Measurements from ENCODE around the gene METRNL.
"Not testable (repeated sequence)": the region's sequence is repeated elsewhere in the genome, so short reads cannot be mapped to it uniquely, and the experiment has no call there.

METRNL gene

DNA sequence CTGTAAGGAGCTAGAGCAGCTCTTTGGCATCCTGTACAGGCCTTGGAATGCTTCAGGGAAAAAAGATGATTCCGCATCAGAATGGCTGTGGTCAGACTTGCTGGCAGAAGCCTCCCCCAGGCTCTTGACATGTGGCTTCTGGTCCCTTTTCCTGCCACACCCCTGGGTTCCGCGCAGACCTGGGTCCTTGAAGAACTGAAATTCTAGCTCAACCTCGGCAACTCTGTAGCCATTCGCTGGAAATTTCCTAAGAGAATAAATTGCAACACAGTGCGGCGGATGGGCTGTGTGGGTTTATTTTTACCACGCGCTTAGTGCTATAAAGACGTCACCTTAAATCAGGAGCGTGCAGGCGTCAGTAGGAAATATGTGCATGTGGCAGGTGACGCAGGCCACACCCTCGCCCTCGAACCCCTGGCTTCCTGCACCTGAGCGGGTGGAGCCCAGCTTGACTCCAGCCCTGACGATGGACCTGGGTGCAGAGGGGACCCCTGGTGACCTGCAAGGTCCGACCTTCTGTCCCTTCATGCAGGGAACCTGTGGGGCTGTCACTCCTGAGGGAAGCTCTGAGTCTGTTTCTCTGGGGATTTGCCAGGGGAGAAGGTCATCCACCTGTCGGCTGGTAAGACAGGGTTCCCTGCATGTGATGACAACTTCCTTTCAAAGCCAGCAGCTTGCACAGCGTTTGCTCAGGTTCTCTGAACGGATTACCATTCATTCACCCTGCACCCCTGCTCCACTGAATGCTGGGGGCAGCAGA, 46.3 kb downstream of the METRNL start:
- peak; percentile 43 to 72 for DNase-seq

DNA sequence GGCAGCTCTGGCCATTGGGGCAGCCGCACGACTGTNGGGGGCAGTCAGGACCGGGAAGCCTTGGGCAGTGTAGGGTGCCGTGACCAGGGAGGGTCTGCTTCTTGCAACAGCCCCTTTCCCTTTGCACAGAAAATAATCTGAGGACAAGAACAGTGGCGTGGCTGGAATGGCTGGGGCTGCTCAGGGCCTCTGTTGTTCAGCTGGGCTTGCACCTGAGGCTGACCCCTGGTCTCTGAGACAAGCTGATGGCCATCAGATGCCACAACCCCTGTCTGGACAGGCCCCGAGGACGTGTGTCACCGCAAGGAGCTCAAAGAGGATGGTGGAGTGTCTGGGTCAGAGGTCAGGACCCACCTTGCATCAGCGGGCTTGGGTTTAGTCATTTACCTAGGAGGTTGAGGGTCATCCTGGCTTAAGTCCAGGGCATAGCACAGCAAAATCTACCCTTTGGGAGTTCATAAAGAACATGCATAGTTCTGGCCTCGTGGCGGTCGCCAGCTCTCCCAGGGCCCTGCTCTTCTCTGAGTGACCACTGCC, 46.9 kb downstream of the METRNL start:
- no peak for DNase-seq

DNA sequence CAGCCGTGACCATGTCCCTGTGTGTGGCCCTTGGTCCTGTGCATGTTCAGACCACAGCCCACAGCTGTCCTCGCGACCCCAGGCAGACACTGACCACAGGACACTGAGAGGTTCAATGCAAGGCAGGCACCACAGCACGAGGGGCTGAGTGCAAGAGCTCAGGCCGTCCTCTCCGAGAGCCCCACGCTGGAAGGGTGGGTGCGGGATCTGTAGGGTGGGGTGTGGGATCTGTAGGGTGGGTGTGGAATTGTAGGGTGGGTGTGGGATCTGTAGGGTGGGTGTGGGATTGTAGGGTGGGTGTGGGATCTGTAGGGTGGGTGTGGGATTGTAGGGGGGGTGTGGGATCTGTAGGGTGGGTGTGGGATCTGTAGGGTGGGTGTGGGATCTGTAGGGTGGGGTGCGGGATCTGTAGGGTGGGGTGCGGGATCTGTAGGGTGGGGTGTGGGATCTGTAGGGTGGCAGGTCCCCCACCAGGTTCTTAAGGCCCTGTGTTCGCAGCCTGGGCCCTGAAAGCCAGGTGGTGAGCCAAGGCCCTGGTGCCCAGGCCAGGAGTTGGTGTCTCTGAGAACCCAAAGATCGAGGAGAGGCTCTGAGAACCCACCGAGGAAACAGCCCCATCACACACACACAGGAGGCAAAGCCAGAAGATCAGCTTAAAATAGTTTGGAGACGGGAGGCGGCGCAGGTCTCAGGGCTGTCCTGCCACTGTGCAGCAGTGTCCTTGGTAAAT, 48.2 kb downstream of the METRNL start:
- no peak for DNase-seq

DNA sequence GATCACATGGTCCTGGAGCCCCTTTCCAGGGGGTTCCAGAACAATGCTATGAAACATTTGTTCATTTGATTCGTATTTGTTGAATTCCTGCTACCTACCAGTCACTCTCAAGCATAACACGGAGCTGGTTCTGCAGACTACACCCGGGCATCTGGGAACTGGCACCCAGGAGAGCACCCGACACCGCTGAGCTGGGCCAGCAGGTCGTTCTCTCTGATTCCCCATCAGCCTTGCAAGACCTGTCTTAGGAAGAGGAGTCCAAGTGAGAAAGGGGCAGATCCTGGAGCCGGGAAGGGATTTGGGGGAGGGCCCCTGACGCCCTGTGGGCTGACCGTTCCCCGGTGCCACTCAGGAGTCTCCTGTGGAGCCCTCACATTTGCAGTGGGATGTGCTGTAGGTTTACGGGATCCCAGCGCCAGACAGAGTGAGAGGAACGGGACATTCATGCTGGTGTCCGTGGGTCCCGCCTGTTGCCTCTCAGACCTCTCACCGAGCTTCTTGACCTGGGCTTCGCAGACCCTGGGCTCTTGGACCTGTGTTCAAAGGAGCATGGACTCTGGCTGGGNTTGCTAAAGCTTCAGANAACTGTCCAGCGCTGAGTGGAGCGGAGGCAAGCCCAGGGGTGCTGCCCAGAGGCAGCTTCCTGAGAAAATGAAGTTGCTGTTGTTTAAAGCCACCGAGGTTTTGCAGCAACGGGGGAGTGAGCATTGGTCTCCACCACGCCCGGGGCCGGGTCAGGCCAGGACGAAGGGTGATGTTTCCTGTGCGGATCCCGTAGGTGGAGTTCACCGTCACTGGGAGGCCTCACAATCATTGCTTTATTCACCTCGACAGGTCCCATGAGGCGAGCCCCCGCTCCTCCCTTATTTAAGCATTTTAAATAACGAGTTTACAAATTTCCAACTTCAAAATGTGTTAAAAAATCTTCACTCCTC, 49.2 kb downstream of the METRNL start:
- no peak for DNase-seq

DNA sequence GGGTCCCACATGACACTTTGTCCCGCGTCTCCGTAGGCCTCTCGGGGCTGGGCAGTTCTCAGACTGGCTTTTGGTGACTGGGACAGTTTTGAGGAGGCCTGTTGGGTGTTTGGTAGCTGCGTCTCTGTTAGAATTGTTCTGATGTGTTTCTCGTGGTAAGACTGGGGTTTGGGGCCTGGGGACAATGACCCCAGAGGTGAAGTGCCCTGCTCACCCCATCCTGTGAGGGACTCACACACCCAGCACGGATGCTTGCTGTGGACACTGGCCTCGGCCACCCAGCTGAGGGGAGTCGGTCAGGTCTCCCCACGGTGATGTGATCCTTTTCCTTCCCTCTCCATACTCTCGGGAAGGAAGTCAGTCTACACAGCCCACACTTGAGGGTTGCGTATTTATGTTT, 50.3 kb downstream of the METRNL start:
- DNase-seq = no peak

DNA sequence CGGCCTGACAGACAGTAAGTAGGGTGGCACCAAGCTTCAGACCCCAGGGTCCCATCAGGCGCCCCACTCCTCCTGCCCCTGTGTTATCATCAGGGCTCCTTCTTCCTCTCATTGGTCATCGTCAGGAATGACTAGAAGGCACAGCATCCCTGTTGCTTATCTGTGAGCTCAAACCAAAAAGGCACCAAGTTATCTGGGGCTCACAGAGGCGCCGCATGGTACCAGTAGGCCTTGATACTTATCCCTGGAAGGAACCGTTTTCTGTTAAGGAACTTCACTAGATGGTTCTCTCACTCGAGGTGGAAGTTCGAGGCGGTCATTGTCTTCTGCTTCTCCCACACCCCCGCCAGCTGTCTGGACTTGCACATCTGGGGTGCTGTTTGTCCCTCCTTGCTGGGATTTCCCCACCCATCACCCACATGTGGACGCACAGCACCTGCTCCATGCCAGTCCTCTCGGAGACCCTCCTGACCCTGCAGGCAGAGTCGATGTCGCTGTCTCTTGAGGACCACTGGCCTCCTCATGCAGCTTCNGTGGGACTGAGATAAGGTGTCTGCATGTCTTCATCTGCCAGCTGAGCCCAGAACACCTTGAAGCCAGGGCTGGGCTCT, 52.1 kb downstream of the METRNL start:
- DNase-seq = no peak

DNA sequence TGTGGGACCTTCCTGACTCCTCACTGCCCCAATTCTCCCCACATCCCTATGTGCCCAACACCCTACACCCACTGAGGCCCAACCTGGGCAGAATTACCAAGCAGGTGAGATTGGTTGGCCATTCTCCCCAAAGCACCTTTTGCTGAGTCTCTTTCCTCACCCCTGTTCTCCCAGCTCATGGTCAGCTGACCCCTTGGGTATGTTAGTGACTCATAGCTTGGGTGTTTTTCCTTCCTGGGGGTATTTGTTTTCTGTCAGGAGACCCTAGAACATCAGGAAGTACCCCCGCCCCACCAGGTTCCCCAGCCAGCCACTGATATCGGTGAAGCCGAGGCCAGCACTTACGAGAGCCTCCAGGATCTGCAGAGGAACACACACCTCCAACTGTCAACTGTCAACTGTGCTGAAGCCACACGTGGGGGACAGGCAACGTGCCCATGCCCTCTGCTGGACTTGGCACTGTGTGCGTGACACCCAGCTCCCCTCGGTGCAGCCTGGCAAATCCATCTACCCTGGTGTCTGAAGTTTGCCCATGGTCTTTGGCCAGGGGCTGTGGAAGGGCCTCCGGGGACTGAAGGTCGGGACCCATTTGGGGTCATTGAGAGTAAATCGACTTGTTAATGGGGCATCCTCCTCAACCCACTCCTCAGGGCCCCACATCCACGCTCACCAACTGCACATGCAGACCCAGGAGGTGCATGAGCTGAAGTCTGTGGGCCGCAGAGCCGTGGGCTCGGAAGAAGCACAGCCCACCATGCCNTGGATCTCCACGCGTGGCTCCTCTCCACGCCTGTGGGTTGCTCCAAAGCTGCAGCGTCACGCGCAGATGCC, 53.1 kb downstream of the METRNL start:
- DNase-seq = no peak

DNA sequence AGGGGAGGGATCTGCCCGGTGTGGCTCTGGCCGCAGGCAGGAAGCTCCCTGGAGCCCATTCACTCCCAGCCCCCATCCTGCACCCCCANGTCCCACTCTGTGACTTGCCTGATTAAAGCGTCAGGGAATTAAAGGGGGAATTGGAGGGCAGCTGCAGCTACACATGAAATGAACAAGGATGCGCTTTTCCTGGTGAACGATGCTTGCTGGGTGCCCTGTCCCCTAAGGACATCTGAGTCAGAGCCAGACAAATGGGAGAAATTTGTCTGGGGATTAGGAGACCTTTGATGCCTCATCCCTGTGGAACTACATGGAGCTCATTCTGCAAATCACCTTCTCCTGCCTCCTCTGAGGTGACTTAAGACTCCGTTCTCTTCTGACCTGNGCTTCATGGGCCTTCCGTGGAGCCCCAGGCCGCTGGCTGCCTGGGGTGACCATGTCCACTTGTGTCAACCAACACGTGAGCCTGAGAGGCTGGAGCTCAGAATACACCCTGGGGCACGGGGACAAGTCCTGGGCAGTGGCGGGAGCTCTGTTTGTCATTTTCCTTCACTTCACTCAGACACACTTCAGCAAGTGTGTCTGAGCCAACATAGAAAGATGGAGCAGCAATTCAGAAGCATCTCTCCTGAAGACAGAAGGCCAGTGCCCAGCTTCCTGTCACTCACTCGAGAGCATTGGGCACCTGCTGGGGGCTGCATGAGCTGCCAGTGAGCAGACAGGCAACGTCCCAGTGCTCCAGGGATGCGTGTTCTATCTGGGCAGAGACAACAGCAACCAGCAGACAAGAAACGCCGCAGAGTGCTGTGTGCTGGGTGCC, 54.1 kb downstream of the METRNL start:
- no peak for DNase-seq

DNA sequence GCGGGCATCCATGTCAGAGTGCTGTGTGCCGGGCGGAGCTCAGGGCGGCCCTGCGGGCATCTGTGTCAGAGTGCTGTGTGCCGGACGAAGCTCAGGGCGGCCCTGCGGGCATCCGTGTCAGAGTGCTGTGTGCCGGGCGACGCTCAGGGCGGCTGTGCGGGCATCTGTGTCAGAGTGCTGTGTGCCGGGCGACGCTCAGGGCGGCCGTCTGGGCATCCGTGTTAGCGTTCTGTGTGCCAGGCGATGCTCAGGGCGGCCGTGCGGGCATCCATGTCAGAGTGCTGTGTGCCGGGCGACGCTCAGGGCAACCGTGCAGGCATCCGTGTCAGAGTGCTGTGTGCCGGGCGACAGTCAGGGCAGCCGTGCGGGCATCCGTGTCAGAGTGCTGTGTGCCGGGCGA, 55.0 kb downstream of the METRNL start:
- not testable (repeated sequence) for DNase-seq

DNA sequence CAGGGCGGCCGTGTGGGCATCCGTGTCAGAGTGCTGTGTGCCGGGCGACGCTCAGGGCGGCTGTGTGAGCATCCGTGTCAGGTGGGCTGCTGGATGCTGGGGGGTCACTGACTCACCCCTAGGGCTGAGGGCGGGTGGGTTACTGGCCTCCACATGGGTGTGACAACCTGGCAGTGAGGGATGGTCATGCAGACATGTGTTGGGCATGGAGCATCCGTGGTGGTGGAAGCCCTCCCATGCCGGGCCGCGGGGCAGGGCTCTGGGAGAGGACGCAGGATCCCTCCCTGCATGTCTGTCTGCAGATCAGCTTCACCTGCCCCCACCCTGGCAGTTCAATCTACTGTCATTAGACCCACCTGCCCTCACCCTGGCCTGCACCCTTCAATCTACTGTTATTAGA, 56.3 kb downstream of the METRNL start:
- DNase-seq = no peak

DNA sequence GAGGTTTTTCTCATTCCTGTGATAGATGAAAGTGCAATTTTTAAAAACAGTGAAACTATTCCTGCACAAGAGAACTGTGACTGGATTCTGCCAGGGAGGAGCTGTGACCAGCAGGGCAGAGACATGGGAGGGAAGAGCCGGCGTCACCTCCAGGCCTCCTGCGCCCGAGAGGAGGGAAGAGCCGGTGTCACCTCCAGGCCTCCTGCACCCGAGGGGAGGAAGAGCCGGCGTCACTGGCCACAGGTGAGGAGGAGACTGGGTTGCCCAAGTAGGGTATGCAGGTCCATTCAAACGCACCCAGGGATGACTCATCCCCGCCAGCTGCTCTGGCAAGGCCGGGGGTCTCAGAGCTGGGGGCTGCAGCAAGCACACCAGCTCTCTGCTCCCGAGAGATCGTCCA, 56.7 kb downstream of the METRNL start:
- DNase-seq = no peak

DNA sequence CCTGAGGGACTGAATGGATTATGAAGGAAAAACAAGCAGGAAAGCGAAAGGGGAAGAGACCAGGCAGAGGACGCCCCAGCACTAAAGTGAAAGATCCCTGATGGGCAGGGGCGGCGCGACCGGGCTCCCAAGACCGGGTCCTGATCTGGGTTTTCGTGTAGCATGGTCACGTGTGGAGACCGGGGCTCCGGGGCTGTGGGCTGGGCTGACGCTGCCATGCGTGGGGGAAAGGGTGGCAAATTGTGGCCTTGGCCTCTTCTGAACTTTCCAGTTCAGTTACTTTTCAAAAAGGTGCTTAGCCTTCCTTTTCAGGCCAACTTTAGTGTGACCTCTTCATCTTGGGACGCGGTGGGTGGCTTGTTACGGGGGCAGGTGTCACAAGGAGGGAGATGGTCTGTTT, 57.5 kb downstream of the METRNL start:
- DNase-seq = no peak

DNA sequence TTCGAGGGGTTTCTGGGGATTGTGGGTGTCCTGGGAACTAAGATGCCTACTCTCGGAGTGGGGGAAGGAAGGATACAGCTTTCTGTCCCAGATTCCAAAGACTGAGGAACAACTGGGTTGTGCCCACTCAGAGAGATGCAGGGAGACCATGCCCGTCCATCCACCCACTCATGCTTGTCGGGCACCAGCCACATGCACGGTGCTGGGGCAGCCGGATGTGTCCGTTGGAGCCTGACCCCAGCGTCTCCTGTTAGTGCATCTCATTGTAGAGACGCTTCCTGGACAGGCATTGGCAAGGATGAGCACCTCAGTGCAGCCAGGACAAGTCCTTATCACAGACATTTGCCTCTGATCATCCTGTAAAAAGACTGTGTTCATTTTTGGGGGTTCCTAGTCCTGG, 58.1 kb downstream of the METRNL start:
- no peak for DNase-seq

DNA sequence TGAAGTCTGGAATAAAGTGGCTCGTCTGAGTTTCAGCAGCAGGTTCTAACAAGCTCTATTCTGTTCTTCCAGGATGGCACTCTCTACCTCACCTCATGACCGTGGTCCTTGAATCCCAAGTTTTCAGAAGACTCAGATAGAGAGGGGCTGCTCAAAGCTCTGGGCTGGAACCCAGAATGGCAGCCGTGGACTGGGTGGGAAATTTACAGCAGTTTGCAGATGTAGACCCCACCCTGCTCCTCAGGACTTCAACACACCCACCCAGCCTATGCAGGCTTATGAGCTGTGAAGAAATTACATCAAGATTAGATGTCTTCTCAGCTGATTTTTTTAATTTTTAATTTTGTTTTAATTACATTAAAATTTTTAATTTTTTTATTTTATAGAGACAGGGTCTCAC, 59.4 kb downstream of the METRNL start:
- DNase-seq = no peak

DNA sequence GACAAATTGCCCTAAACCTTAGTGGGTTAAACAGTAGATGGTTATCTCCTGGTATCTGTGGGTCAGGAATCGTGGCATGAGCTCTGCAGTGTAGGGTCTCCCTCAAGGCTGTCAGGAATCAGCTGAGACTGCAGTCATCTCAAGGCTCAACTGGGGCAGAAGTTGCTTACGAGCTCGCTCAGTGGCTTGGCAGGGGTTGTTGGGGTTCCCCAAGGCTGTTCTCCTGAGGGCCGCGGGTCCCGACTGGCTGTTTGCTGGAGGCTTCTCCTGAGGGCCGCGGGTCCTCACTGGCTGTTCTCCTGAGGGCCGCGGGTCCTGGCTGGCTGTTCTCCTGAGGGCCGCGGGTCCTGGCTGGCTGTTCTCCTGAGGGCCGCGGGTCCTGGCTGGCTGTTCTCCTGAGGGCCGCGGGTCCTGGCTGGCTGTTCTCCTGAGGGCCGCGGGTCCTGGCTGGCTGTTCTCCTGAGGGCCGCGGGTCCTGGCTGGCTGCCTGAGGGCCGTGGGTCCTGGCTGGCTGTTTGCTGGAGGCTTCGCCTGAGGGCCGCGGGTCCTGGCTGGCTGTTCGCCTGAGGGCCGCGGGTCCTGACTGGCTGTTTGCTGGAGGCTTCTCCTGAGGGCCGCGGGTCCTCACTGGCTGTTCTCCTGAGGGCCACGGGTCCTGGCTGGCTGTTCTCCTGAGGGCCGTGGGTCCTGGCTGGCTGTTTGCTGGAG, 60.3 kb downstream of the METRNL start:
- DNase-seq = not testable (repeated sequence)

DNA sequence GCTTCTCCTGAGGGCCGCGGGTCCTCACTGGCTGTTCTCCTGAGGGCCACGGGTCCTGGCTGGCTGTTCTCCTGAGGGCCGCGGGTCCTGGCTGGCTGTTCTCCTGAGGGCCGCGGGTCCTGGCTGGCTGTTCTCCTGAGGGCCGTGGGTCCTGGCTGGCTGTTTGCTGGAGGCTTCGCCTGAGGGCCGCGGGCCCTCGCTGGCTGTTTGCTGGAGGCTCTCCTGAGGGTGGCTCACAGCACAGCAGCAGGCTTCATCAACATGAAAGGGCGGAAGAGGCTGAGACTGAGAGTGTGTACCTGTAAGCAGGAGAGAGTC, 60.8 kb downstream of the METRNL start:
- not testable (repeated sequence) for DNase-seq

DNA sequence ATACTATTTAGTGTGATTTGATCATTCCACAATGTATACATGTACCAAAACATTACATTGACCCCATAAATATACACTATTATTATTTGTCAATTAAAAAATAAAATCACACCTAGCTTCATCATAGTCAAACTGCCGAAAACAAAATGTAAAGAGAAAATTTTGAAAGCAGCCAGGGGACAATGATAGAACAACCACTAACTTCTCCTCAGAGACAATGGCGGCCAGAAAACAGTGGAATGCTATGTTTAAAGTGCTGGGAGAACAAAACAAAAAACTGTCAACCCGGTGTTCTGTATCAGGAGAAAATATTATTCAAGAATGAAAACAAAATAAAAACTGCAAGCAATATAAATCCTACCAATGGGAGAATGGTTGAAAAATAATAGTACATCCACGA, 63.2 kb downstream of the METRNL start:
- DNase-seq = no peak

DNA sequence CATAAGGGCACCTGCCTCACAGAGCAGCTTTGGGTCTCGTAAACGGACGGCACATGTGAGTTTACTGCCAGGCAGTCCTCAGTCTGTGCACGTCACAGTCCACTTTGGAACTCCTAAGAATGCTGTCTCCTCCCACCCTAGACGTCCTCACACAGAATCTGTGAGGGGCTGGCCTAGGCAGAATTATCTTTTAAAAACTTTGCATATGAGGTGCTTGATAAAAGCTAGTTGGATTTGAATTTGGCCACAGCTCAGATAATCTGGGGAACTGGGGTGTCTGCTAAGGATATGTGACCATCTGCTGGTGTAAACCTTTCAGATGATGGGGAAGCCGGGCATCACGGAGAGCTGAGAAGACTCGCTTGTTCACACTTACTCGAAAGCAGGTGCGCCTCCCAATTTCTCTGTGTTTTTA, 64.4 kb downstream of the METRNL start:
- no peak for DNase-seq

Data from CD4-positive, alpha-beta T cell treated with Interferon alpha-2 for 1 hour (primary cell).